Activated T-cell treated with anti-CD3 and anti-CD28 coated beads for 4 hours (primary cell): Measurements from ENCODE around the gene ATP5F1B.
A peak's percentile ranks its signal among the peaks of the same experiment; 100 is the strongest.
"Not testable (repeated sequence)": the region's sequence is repeated elsewhere in the genome, so short reads cannot be mapped to it uniquely, and the experiment has no call there.

Experiments
- DNase-seq: peaks from one replicate; pipeline ENCODE4 v3.0.0-alpha.2; 2020

ATP5F1B gene

GRCh38 chr12:56645717-56646446 lies at the start of gene ATP5F1B:
ATP5F1B (minus strand) TSS chr12:56645984; CDS start chr12:56645963, 21 bp downstream.
- peak; percentile 77 for DNase-seq

GRCh38 chr12:56694161-56694560 lies 48.4 kb upstream of the ATP5F1B start:
- no peak for DNase-seq

DNA sequence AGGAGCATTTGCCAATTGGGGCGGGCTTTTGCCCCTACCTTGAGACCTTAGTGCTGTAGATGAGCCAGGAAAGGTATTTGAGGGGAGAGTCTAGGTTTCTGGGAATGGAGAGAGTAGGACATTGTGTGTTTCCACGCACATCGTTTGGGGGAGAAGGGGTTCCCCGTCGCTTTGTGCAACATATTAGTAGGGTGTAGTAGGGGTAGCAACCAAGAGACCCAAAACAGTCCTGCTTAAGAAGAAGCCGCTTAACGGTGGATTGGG lies 43.0 kb upstream of the ATP5F1B start:
- no peak for DNase-seq

DNA sequence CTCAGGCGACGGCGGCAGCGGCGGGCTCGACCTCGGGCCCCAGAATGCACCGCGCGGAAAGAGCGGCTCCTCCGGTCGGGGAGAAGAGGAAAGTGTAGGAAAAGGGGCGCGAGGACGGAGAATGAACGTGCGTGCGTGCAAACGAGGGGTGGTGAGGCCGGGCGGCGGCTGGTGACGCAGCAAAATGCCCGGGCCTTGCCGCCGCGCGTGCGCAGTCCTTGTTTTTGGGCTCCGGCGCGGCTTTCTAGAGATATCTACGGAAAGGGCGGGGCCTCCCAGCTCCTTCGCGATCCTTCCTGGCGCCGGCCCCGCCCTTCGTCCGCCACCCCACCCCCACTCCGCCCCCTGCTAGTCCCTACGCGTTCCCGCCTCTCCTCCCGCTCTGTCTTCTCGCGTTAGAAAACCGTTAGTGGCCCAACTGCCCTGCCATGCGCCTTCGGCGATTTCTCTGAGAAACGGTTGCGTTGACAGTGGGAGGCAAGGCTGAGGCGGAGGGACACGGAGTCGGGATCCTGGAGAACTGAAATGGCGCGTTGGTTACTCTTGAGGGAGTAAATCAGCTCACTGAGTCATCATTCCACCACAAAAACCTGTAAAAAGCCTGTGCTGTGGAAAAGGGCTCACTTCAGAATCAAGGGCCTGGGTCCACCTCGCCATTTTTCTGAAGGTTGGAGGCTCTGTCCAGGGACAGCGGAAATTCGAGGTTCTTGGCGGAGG lies 42.5 kb upstream of the ATP5F1B start, which contains the start of gene PTGES3:
PTGES3 (minus strand) TSS at position 156 of the 717 bp plus-strand sequence. CDS start 285 bp downstream, outside the sequence.
- peak; percentile 94 for DNase-seq

DNA sequence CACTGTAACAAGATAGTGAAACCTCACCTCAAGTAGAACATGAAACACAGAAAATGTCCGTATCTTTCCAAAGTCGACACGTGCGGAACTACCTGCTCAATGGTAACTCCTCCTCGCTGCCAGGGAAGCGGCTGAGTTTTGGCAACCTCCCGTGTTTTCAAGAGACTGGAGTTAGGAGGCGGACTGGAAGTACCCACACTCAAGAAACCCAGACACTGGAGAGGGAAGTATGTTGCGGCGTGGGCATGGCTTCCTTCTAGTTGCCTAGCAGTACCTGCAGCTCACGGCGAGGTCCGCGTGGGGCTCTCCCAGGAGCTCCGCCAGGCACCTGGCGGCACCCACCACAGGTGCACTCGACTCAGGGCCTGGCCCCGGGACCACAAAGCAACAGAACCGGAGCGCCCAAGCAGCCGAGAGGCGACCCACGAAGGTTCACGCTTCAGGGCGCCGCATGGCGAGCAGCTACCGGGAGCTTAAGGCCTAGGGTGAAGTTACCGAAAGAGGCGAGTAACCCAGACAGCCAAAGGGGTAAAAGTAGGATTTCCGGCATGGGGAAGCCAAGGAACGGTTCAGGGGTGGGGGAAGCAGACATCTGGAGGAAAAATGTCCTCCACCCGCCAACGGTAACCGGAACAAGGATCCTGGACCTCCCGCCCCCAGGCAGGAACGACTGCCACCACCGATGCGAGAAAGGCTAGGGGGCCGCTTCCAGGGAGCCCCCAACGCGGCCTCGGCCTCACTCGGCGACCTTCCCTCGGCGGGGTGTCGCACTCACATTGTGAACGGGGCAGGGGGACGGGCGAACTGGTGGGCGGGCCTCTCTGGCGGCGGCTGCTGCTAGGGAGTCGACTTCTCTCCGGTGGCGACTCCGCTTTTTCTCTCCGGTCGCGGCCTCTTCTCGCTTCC lies 41.7 kb upstream of the ATP5F1B start:
- DNase-seq, result peak; percentile 42

DNA sequence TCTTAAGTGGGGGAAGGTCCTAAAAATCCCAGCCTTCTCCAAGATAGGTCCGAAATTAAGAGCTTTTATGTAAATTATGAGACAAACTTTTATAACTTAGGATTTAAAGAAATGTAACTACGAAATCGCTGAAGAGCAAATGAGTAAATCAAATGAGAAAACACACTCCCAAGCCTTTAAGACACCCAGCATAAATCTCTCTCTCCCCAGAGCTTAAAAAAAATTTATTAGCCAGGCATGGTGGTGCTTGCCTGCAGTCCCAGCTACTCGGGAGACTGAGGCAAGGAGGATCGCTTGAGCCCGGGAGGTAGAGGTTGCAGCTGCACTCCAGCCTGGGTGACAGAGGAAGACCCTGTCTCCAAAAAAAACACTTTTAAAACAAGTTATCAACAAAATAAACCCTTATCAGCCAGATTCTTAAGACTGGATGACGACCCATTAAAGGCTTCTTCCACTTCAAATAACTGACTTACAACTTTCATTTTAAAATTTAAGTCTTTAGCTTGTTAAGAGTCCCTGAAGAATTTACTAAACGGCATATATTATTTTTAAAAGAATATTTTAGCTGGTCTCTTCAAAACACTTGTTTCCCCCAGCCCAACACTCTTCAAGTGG lies 39.1 kb upstream of the ATP5F1B start:
- no peak for DNase-seq

- DNase-seq, result no peak
Measured at GRCh38 chr12:56682323-56682722, 36.5 kb upstream of the ATP5F1B start.

GRCh38 chr12:56679883-56680575 lies 34.2 kb upstream of the ATP5F1B start:
- no peak for DNase-seq

GRCh38 chr12:56678852-56679251 lies 33.1 kb upstream of the ATP5F1B start:
- DNase-seq, result no peak

DNA sequence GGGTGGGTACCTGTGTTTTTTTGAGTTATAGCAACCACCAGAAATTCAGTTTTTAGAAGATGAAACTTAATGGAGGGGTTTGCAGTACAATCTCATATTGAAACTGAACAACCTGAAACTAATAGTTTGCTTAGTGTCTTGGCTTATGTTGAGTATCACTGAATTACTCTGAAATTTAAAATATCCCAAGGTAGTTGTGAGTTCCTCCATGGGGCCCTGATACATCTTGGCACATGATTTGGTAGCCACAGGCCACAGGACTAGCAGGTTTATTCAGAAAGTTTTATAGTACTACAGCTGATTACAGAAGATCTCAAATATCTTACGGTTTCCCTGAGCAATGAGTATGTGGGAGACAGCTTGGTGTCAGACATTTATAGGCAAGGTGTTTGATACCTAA lies 31.9 kb upstream of the ATP5F1B start:
- no peak for DNase-seq

GRCh38 chr12:56676851-56677580 lies 31.2 kb upstream of the ATP5F1B start:
- no peak for DNase-seq

DNA sequence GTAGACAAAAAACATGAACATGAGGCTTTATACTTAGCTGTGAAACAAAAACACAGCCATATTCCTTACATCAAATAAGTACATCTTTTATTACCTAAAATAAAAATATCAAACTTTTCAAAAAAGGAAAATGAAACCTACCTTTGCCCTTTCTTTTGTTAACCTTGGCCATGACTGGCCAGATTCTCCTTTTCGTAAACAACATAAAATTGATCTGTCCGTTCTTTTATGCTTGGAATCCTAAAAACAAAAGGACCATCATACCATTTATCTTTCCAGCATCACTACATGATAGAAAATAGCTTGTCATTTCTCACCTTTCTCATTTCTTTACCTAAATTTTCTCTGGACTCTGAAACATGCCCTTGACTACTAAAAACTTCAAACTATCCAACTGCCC lies 25.8 kb upstream of the ATP5F1B start:
- no peak for DNase-seq

GRCh38 chr12:56670836-56671235 lies 25.1 kb upstream of the ATP5F1B start:
- no peak for DNase-seq

GRCh38 chr12:56668197-56668457 lies 22.3 kb upstream of the ATP5F1B start:
- DNase-seq, result no peak

DNA sequence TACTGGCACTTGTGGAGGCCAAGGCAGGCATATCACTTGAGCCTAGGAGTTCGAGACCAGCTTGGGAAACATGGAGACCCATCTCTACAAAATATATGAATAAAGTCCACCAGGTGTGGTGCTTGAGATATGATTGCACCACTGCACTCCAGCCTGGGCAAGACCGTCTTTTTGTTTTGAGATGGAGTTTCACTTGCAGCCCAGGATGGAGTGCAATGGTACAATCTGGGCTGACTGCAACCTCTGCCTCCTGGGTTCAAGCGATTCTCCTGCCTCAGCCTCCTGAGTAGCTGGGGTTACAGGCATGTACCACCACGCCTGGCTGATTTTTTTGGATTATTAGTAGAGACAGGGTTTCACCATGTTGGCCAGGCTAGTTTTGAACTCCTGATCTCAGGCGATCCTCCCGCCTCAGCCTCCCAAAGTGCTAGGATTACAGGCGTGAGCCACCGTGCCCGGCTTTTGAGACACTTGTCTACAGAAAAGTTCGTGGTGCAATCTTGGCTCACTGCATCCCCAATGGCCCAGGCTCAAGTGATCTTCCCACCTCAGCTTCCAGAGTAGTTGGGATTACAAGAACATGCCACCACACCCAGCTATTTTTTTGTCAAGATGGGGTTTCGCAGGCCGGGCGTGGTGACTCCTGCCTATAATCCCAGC lies 16.3 kb upstream of the ATP5F1B start:
- DNase-seq, result no peak

- no peak for DNase-seq
Measured at GRCh38 chr12:56661560-56661959, 15.8 kb upstream of the ATP5F1B start.

DNA sequence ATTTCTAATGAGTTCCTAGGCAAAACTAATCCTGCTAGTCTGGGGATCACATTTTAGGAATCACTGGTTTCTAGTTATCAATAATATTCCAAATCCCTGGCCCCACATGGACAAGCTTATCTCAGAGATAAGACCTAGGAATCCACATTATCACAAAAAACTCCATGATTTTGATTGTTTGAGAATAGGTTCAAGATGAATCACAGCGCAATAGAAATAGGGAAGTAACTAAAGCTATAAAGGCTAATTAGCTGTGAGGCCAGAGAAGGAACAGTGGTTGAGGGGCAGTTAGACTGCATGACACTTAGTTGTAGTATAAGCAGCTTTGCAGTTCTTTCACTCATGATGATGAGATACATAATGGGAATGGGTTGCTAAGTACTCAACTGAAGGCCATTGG lies 13.1 kb upstream of the ATP5F1B start:
- no peak for DNase-seq

DNA sequence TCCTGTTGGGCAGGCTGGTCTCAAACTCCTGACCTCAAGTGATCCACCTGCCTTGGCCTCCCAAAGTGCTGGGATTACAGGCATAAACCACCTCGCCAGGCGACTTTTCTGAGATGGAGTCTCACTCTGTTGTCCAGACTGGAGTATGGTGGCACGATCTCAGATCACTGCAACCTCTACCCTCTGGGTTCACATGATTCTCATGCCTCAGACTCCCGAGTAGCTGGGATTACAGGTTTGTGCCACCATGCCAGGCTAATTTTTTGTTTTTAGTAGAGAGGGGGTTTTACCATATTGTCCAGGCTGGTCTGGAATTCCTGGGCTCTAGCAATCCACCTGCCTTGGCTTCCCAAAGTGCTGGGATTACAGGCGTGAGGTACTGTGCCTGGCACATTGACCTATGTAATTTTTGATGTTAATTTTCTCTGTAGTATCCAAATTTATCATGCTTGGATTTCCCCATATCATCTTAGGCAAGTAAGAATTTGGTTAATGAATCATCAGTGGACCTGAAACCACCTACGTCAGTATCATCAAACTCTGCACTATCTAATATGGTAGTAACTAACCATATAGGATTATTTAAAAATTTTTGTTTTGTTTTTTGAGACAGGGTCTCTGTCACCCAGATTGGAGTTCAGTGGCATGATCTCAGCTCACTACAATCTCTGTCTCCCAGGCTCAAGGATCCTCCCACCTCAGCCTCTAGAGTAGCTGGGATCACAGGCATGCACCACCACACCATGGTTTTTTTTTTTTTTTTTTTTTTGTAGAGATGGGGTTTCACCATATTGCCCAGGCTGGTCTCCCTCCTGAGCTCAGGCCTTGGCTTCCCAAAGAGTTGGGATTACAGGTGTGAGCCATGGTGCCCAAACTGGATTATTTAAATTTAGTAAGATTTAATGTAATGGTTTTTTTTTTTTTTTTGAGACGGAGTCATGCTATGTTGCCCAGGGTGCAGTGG lies 11.9 kb upstream of the ATP5F1B start:
- DNase-seq, result no peak

DNA sequence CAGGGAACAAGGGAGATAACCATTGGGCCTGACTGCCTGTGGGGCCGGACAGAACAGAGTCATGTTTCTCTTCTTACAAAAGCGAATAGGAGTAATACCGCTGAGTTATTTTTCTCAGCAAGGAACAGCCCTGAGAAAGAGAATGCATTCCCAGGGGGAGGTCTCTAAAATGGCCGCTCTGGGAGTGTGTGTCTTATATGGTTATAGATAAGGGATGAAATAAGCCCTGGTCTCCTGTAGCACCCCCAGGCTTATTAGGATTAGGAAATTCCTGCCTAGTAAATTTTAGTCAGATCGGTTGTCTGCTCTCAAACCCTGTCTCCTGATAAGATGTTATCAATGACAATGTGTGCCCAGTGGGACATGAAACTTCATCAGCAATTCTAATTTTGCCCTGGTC lies 8.0 kb upstream of the ATP5F1B start:
- not testable (repeated sequence) for DNase-seq

DNA sequence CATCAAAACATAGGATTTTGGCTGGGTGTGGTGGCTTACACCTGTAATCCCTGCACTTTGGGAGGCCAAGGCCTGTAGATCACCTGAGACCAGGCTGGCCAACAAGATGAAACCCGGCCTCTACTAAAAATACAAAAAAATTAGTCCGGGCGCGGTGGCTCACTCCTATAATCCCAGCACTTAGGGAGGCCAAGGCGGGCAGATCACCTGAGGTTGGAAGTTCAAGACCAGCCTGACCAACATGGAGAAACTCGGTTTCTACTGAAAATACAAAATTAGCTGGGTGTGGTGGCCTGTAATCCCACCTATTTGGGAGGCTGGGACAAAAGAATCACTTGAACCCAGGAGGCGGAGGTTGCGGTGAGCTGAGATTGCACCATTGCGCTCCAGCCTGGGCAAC lies 2.2 kb upstream of the ATP5F1B start:
- DNase-seq, result not testable (repeated sequence)
